GM12878 (cell line): ENCODE measurements around the gene TGFB3. TPM values are rescaled to one million over a fixed set of nuclear protein-coding genes. Genes with fewer than 3 reads are reported as not detected.

ENCODE experiments used
- ATAC-seq: fragments of 200-7000 bp; cut with Tn5 transposase; 3 replicates; pipeline ENCODE4 v1.9.1; 2020; ENCODE audit warnings: mild to moderate bottlenecking, moderate library complexity
- BruUV-seq: library from RNA; stranded (reverse); fragments of 400-500 nt; replicated peaks from 2 replicates; lab custom pipeline; 2021; lab: Mats Ljungman, UMichigan
- CTCF ChIA-PET: fragments of 300-600 bp; sonication (Branson Sonifier 250); formaldehyde crosslinking; extraction: SDS; loops from one replicate; lab custom pipeline; 2021; ENCODE audit warnings: inconsistent platforms; lab: Yijun Ruan, JAX
- POLR2A ChIA-PET: fragments of 350-600 bp; formaldehyde crosslinking; extraction: SDS; loops from one replicate; lab custom pipeline; 2021; ENCODE audit warnings: inconsistent platforms; lab: Charles Lee
- RAD21 ChIA-PET: fragments of 300-600 bp; sonication (Branson Sonifier 250); formaldehyde crosslinking; loops from one replicate; lab custom pipeline; 2023; ENCODE audit warnings: antibody characterized with exemption; ENCODE audit not compliant: unreplicated experiment; lab: Charles Lee
- SMC1A ChIA-PET: fragments of 300-600 bp; sonication (Branson Sonifier 250); formaldehyde crosslinking; loops from one replicate; lab custom pipeline; 2023; ENCODE audit not compliant: unreplicated experiment, uncharacterized antibody; lab: Charles Lee
- DNase-seq: peaks from one replicate; pipeline ENCODE4 v3.0.0-alpha.2; 2011; ENCODE audit warnings: low read depth, low spot score
- FAIRE-seq: peaks from 3 replicates; lab custom pipeline; 2011; peaks lifted over from hg19 to GRCh38; lab: Jason Lieb, UNC
- H2AFZ ChIP-seq: 2 replicates; pipeline ENCODE4 v1.6.0; 2011; ENCODE audit warnings: low read depth, low read length, control low read depth; ENCODE audit not compliant: control insufficient read depth
- H3K27ac ChIP-seq: 2 replicates; pipeline ENCODE4 v1.5.1; 2011; ENCODE audit warnings: control low read depth; ENCODE audit not compliant: control insufficient read depth, insufficient read depth
- H3K27me3 ChIP-seq, 2 experiments: replicated peaks in 1 of 2; 2 replicates each; pipeline versions ENCODE4 v1.6.0 to v1.6.1; 2011; ENCODE audit warnings: low read length in 1 of 2; ENCODE audit not compliant: control insufficient read depth in 2 of 2, insufficient read depth in 2 of 2
- H3K36me3 ChIP-seq, 2 experiments: 2 replicates each; pipeline ENCODE4 v1.5.1; 2011; ENCODE audit warnings: low read length in 1 of 2; ENCODE audit not compliant: control insufficient read depth in 2 of 2, insufficient read depth in 2 of 2
- H3K4me1 ChIP-seq: 2 replicates; pipeline ENCODE4 v1.6.1; 2011; ENCODE audit warnings: mild to moderate bottlenecking, low read length, moderate library complexity, mixed read lengths; ENCODE audit not compliant: control insufficient read depth, insufficient read depth
- H3K4me2 ChIP-seq: 2 replicates; pipeline ENCODE4 v1.6.0; 2011; ENCODE audit warnings: control low read depth; ENCODE audit not compliant: control insufficient read depth, insufficient read depth
- H3K4me3 ChIP-seq: fragments of 200-600 bp; sonication (generic); 2 replicates; pipeline ENCODE4 v1.5.1; 2016
- H3K79me2 ChIP-seq: 2 replicates; pipeline ENCODE4 v1.6.0; 2011; ENCODE audit warnings: low read length; ENCODE audit not compliant: control insufficient read depth, insufficient read depth
- H3K9ac ChIP-seq: 2 replicates; pipeline ENCODE4 v1.8.0; 2011; ENCODE audit warnings: low read length, control low read depth, mixed read lengths; ENCODE audit not compliant: control insufficient read depth, insufficient read depth
- H3K9me3 ChIP-seq: replicated peaks from 3 replicates; pipeline ENCODE4 v1.5.1; 2011; ENCODE audit warnings: mild to moderate bottlenecking, low read length; ENCODE audit not compliant: control insufficient read depth, insufficient read depth
- H4K20me1 ChIP-seq: 2 replicates; pipeline ENCODE4 v1.6.0; 2011; ENCODE audit not compliant: control insufficient read depth, insufficient read depth
- BHLHE40 ChIP-seq, 2 experiments: fragments of 450-650 bp in 1 of 2; IDR thresholded peaks; 2 replicates each; pipeline ENCODE4 v1.6.1; 2011 to 2017; ENCODE audit warnings: low read depth in 2 of 2, borderline replicate concordance in 1 of 2, improper control_type of control experiment in 1 of 2, low read length in 1 of 2, mild to moderate bottlenecking in 1 of 2
- ESRRA ChIP-seq: IDR thresholded peaks from 2 replicates; pipeline ENCODE4 v1.6.1; 2012; ENCODE audit warnings: mild to moderate bottlenecking, low read length, improper control_type of control experiment
- JUNB ChIP-seq: IDR thresholded peaks from 2 replicates; pipeline ENCODE4 v1.6.1; 2016; ENCODE audit warnings: antibody characterized with exemption, mild to moderate bottlenecking
- ZNF622 ChIP-seq: fragments of 450-650 bp; IDR thresholded peaks from 2 replicates; pipeline ENCODE4 v1.6.1; 2017; ENCODE audit warnings: mild to moderate bottlenecking, inconsistent platforms
- WGBS: methylation state at CpG from one replicate; pipeline ENCODE4 v1.1.6; 2016; ENCODE audit warnings: low lambda C conversion rate; ENCODE audit not compliant: insufficient replicate concordance, insufficient coverage; ENCODE audit errors: missing lambda C conversion rate; 5-methylcytosine and 5-hydroxymethylcytosine counted together
- in situ Hi-C: fragments of 300-500 bp; cut with MboI; formaldehyde crosslinking; loops from 9 replicates; pipeline ENCODE4 v1.14.3; 2018; ENCODE audit warnings: mixed read lengths
- intact Hi-C: fragments of 100-400 bp; cut with micrococcal nuclease; formaldehyde crosslinking; loops from one replicate; pipeline ENCODE4 v1.14.2; 2022; ENCODE audit not compliant: unreplicated experiment
- polyA plus RNA-seq, 11 experiments: library from polyadenylated mRNA; depleted of rRNA in 4 of 11; unstranded in 6 of 11; stranded (reverse) in 5 of 11; fragments of >200 nt; fragmentation: Nextera tagmentation in 4 of 11; fragmentation: Illumina TruSeq in 1 of 11; extraction: Ambion mirVana in 4 of 11; extraction: Trizol in 1 of 11; gene quantifications; 1 replicate in 1 of 11; 2 replicates in 10 of 11; pipeline versions ENCODE4 v1.2.1 to v1.2.3, GENCODE V29; 2011 to 2016; ENCODE audit warnings: inconsistent platforms in 2 of 11, missing spikeins in 2 of 11, low read depth in 1 of 11
- total RNA-seq, 4 experiments: library from RNA; depleted of rRNA in 3 of 4; stranded (reverse); fragments of >200 nt in 3 of 4; fragmentation: Illumina TruSeq in 1 of 4; extraction: Trizol in 1 of 4; gene quantifications; 2 replicates each; pipeline versions ENCODE4 v1.2.1 to v1.2.3, GENCODE V29; 2013 to 2021

TGFB3 gene
- total and polyA plus RNA-seq, 10 of the 15 experiments (the other 5 are each of a cell fraction or from before 2014, with no cell fraction given) = 0.27 to 2.6 (median 0.82) TPM

GRCh38 chr14:75969891-75970290 is 11.9 kb downstream of the TGFB3 start:
- in situ Hi-C loops (no loop called here), intact Hi-C loops (loop anchor here (10.0 kb wide), 1 partner anchor 795 kb away; the partner anchor contains the start of gene TMED10)
- ChIA-PET RAD21 (no interaction called here), POLR2A (no interaction called here), SMC1A (interaction anchor here (0.8 to 1.9 kb wide), 3 partner anchors 9 to 63 kb away, joined by 3 to 5 read pairs (median 5); no protein-coding TSS in a partner anchor), CTCF (interaction anchor here (1.0 to 4.1 kb wide), 6 partner anchors 10 to 261 kb away, joined by 3 to 17 read pairs (median 6); partner anchors contain the start of gene TGFB3)
- no peaks in the 10 kb centered on the region for H3K79me2 ChIP-seq
- H3K27me3 ChIP-seq = no peaks in the 10 kb centered on the region
- peaks cover 6% of the 10 kb centered on the region; the same call in 1 of the 2 replicates for H3K4me1 ChIP-seq
- H4K20me1 ChIP-seq = no peaks in the 10 kb centered on the region
- ATAC-seq (no peak), FAIRE-seq (no peak), DNase-seq (no peak)
- H3K4me3 ChIP-seq = no peak overlapping the region
- no peak overlapping the region for H3K4me2 ChIP-seq
- H3K9me3 ChIP-seq = no peaks in the 10 kb centered on the region
- H3K36me3 ChIP-seq = no peaks in the 10 kb centered on the region
- BruUV-seq = no TSS peak
- TF ChIP-seq BHLHE40 (IDR thresholded peaks at IDR 0.05; ENCODE audit: borderline replicate concordance in 1 of 2, low read depth in 2 of 2, low read length in 1 of 2) (no peak), ZNF622 (no peak)
- H3K9ac ChIP-seq = no peak overlapping the region
- H3K27ac ChIP-seq = no peak overlapping the region
- H2AFZ ChIP-seq = no peak overlapping the region
- WGBS = 83% methylated on average over 8 of the region's 8 CpGs

GRCh38 chr14:75969126-75969525 is 12.7 kb downstream of the TGFB3 start:
- FAIRE-seq (peak; percentile 68), DNase-seq (no peak), ATAC-seq (no peak)
- ChIA-PET CTCF (interaction anchor here (1.0 to 4.1 kb wide), 6 partner anchors 8 to 260 kb away, joined by 3 to 17 read pairs (median 5); partner anchors contain the start of gene TGFB3), POLR2A (no interaction called here), RAD21 (no interaction called here), SMC1A (interaction anchor here (0.8 to 1.9 kb wide), 3 partner anchors 10 to 63 kb away, joined by 3 to 5 read pairs (median 5); no protein-coding TSS in a partner anchor)
- no peak overlapping the region for H3K4me2 ChIP-seq
- BruUV-seq = no TSS peak
- in situ Hi-C loops = no loop called here
- H3K27me3 ChIP-seq = no peaks in the 10 kb centered on the region
- no peak overlapping the region for H3K4me3 ChIP-seq
- no peaks in the 10 kb centered on the region for H4K20me1 ChIP-seq
- intact Hi-C loops = no loop called here
- WGBS = 67% methylated on average over 4 of the region's 4 CpGs
- H3K36me3 ChIP-seq = no peaks in the 10 kb centered on the region
- no peaks in the 10 kb centered on the region for H3K79me2 ChIP-seq
- no peak overlapping the region for H3K27ac ChIP-seq
- no peaks in the 10 kb centered on the region for H3K9me3 ChIP-seq
- H3K4me1 ChIP-seq = peaks cover 6% of the 10 kb centered on the region; the same call in 1 of the 2 replicates
- no peak overlapping the region for H3K9ac ChIP-seq
- no peak for TF ChIP-seq ESRRA
- TF ChIP-seq JUNB = peak; percentile 57; the same call in 1 of the 2 replicates
- no peak overlapping the region for H2AFZ ChIP-seq
